ENCODE measurements around the gene EMC1.

EMC1 gene

DNA sequence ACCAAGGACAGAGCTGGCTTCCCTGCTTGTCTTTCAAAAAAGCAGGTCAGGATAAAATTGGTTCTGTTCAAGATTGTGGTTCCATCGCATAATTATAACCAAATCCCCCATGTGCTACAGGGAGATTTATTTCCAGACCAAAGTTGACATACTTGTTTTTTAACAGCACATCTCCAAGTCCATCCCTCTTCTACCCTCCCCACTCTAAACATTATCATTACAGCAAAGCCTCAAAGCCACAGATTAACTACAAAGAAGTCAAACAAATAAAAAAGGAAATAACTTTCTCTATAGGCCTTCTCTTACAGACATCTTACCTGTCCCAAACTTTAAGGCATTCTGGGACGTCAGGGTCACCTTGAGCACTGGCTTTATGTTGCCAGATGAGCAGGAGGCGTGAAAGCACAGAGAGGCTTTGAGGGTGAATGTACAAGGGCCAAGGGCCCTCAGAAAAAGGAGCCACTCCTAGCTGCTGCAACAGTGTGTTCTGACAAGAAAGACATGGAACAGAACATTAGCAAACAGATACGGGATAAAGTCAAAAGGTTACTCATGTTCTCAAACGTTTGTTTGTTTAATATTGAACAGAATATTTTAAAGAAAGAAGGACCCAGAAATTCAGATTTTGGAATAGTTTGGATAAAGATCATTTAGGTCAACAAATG, 72.5 kb downstream of the EMC1 start:
- TF ChIP-seq, protein P1, sequence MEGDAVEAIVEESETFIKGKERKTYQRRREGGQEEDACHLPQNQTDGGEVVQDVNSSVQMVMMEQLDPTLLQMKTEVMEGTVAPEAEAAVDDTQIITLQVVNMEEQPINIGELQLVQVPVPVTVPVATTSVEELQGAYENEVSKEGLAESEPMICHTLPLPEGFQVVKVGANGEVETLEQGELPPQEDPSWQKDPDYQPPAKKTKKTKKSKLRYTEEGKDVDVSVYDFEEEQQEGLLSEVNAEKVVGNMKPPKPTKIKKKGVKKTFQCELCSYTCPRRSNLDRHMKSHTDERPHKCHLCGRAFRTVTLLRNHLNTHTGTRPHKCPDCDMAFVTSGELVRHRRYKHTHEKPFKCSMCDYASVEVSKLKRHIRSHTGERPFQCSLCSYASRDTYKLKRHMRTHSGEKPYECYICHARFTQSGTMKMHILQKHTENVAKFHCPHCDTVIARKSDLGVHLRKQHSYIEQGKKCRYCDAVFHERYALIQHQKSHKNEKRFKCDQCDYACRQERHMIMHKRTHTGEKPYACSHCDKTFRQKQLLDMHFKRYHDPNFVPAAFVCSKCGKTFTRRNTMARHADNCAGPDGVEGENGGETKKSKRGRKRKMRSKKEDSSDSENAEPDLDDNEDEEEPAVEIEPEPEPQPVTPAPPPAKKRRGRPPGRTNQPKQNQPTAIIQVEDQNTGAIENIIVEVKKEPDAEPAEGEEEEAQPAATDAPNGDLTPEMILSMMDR (IDR thresholded peaks at IDR 0.05; ENCODE audit: control extremely low read depth, extremely low read depth, low read depth, missing control alignments): no peak

DNA sequence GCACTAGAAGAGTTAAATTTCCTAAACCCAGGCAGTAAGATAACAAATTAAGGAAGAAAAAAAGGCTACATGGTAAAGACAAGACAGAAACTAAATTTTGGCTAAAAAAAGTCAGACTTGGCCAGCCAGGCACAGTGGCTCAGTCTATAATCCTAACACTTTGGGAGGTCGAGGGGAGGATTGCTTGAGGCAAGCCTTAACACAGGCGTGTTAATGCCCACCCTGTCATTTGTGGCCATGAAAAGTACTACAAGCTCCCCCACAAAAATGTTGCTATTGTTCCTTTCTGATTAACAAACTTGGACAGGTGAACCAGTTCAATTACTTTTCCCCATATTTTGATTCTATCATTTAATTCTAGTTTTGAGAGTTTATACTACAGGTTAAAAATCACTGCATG, 73.5 kb downstream of the EMC1 start:
- ChIA-PET CTCF (interaction anchor here (0.5 to 1.4 kb wide), 2 partner anchors 11 to 54 kb away, joined by 3 to 5 read pairs; no protein-coding TSS in a partner anchor), POLR2A (no interaction called here)
- TF ChIP-seq, protein P1 (IDR thresholded peaks at IDR 0.05; ENCODE audit: control extremely low read depth, extremely low read depth, low read depth, missing control alignments): no peak
- no peak for DNase-seq (ENCODE audit: extremely low spot score)

More for the DNA sequence above, 72.5 kb downstream of the EMC1 start:
- ChIA-PET CTCF (interaction anchor here (0.8 to 1.9 kb wide), 9 partner anchors 9 to 64 kb away, joined by 3 to 8 read pairs (median 4); no protein-coding TSS in a partner anchor), POLR2A (no interaction called here)
- no peak for DNase-seq (ENCODE audit: extremely low spot score)

GRCh38 chr1:19169642-19170041, 81.7 kb downstream of the EMC1 start:
- ChIA-PET POLR2A (no interaction called here), CTCF (interaction anchor here (1.0 to 1.3 kb wide), 2 partner anchors 10 to 29 kb away, joined by 3 read pairs; no protein-coding TSS in a partner anchor)
- peak; percentile 81 for DNase-seq (ENCODE audit: extremely low spot score)
- TF ChIP-seq, protein P1 (IDR thresholded peaks at IDR 0.05; ENCODE audit: control extremely low read depth, extremely low read depth, low read depth, missing control alignments): no peak

DNA sequence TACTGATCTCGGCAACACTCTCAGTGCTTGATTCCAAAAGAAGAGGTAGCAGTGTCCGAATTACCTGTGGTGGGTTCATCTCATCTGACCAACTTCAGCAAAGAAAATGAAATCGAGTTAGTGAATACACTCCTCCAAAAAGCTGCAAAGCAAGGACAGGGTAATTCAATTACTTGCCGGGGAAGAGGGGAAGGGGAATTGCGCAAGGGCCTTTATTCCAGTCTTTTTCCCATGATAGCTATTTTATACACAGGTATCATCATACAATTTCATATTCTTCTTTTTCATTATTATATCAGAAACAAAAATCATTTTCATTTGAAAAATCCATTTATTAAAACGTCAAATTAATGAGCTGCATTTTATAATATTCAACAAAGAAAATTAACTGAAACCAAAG, 84.2 kb downstream of the EMC1 start:
- CTCF ChIA-PET: interaction anchor here (1.1 to 2.2 kb wide), 5 partner anchors 11 to 29 kb away, joined by 3 to 5 read pairs (median 3); no protein-coding TSS in a partner anchor
- TF ChIP-seq, protein P1 (IDR thresholded peaks at IDR 0.05; ENCODE audit: control extremely low read depth, extremely low read depth, low read depth, missing control alignments): no peak
- no peak for DNase-seq (ENCODE audit: extremely low spot score)
- POLR2A ChIA-PET: no interaction called here

- no peak for DNase-seq (ENCODE audit: extremely low spot score)
- TF ChIP-seq, protein P1 (IDR thresholded peaks at IDR 0.05; ENCODE audit: control extremely low read depth, extremely low read depth, low read depth, missing control alignments): no peak
- CTCF ChIA-PET: interaction anchor here (1.0 to 2.6 kb wide), 11 partner anchors 10 to 75 kb away, joined by 3 to 7 read pairs (median 5); no protein-coding TSS in a partner anchor
- POLR2A ChIA-PET: no interaction called here
Measured at GRCh38 chr1:19166066-19166465, 85.3 kb downstream of the EMC1 start.

Data from GM10248 (cell line).